ENCODE measurements around the gene TSPAN33. TPM values are rescaled to one million over a fixed set of nuclear protein-coding genes. Genes with fewer than 3 reads are reported as not detected.

The TSPAN33 gene
- total and polyA plus RNA-seq, 9 donors: 1.7 to 9.3 (median 6.0) TPM

DNA sequence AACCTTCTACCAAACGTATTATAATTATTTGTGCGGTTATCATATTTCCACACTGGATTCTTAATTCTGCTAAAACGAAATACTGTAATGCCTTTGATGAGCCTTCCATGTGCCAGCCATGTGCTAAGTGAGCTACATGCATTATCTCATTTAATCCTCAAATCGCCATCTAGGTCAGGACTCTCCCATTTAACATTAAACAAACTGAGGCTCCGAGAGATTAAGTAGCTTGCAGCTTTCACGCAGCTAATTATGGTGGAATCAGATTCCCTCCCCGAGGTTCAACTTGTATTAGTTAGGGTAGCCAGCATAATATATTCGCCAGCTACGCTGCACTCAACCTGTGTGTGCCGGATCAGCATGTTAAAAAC lies 798 bp upstream of the TSPAN33 start:
- intact Hi-C loops (cut with DNase I): no loop called here
- H3K4me3 ChIP-seq: no peak overlapping the region
- H3K9me3 ChIP-seq: no peaks in the 10 kb centered on the region
- H3K27me3 ChIP-seq: no peaks in the 10 kb centered on the region
- H3K4me1 ChIP-seq (ENCODE audit: insufficient read depth): peaks cover 13% of the 10 kb centered on the region
- WGBS, 3 donors: 31 to 45% (median 36%) methylated on average over 10 of the region's 10 CpGs
- no peak overlapping the region for H3K27ac ChIP-seq
- TF ChIP-seq CTCF (IDR thresholded peaks at IDR 0.05): no peak
- TF ChIP-seq POLR2A (IDR thresholded peaks at IDR 0.05): no peak
- no peak for TF ChIP-seq EP300 (IDR thresholded peaks at IDR 0.05)
- no peaks in the 10 kb centered on the region for H3K36me3 ChIP-seq
- DNase-seq: no peak

GRCh38 chr7:129144834-129145668 lies 544 bp downstream of the TSPAN33 start:
- no peak overlapping the region for H3K27ac ChIP-seq
- no peak for TF ChIP-seq POLR2A (IDR thresholded peaks at IDR 0.05)
- H3K27me3 ChIP-seq: no peaks in the 10 kb centered on the region
- H3K4me1 ChIP-seq (ENCODE audit: insufficient read depth): peaks cover 20% of the 10 kb centered on the region
- no peaks in the 10 kb centered on the region for H3K36me3 ChIP-seq
- WGBS, 3 donors: 6 to 11% (median 8%) methylated on average over 45 to 58 of the region's 58 CpGs
- no peak for DNase-seq
- peak overlapping the region; percentile 25 for H3K4me3 ChIP-seq
- no peaks in the 10 kb centered on the region for H3K9me3 ChIP-seq
- intact Hi-C loops (cut with DNase I): no loop called here

- Histone ChIP-seq H3K4me3 (no peak overlapping the region), H3K27me3 (no peaks in the 10 kb centered on the region), H3K27ac (no peak overlapping the region), H3K36me3 (no peaks in the 10 kb centered on the region), H3K9me3 (no peaks in the 10 kb centered on the region), H3K4me1 (ENCODE audit: insufficient read depth) (peaks cover 22% of the 10 kb centered on the region)
- intact Hi-C loops (cut with DNase I): no loop called here
- no peak for TF ChIP-seq CTCF (IDR thresholded peaks at IDR 0.05)
- no peak for TF ChIP-seq POLR2A (IDR thresholded peaks at IDR 0.05)
- TF ChIP-seq EP300 (IDR thresholded peaks at IDR 0.05): no peak
- DNase-seq: no peak
- 20 to 46% (median 23%) methylated on average over 8 of the region's 8 CpGs for WGBS, 3 donors
Observed at GRCh38 chr7:129146237-129146979, 1.9 kb downstream of the TSPAN33 start.

DNA sequence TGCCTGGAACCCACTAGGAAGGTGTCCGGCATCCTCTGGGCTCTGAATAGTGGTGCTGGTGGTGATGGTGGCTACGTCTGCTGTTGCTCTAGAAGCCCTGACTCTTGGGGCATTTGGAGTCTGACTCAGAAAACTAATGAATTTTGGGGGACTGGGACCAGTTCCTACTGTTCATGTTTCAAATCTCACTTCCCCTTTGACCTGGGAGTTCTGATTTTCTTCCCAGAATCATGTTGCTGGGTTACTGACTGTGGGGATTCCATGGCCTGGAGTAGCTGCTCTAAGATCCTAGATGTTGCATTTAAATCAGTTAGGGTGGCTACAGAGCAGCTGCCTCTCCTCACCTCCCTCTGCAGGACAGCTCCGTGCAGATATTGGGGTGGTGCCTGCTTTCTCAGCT lies 3.2 kb downstream of the TSPAN33 start:
- H3K27ac ChIP-seq: no peak overlapping the region
- no peak for DNase-seq
- intact Hi-C loops (cut with DNase I): no loop called here
- no peaks in the 10 kb centered on the region for H3K36me3 ChIP-seq
- TF ChIP-seq EP300 (IDR thresholded peaks at IDR 0.05) (no peak), POLR2A (IDR thresholded peaks at IDR 0.05) (no peak), CTCF (IDR thresholded peaks at IDR 0.05) (no peak)
- no peak overlapping the region for H3K4me3 ChIP-seq
- 50 to 64% (median 61%) methylated on average over 3 of the region's 3 CpGs for WGBS, 3 donors
- H3K27me3 ChIP-seq: no peaks in the 10 kb centered on the region
- H3K4me1 ChIP-seq (ENCODE audit: insufficient read depth): peaks cover 22% of the 10 kb centered on the region
- H3K9me3 ChIP-seq: no peaks in the 10 kb centered on the region

GRCh38 chr7:129149511-129149910 lies 5.0 kb downstream of the TSPAN33 start:
- Histone ChIP-seq H3K9me3 (no peaks in the 10 kb centered on the region), H3K27ac (no peak overlapping the region), H3K27me3 (no peaks in the 10 kb centered on the region), H3K4me3 (no peak overlapping the region), H3K36me3 (no peaks in the 10 kb centered on the region), H3K4me1 (ENCODE audit: insufficient read depth) (peaks cover 20% of the 10 kb centered on the region)
- intact Hi-C loops (cut with DNase I): no loop called here
- 41 to 58% (median 44%) methylated on average over 8 of the region's 8 CpGs for WGBS, 3 donors
- TF ChIP-seq POLR2A (IDR thresholded peaks at IDR 0.05) (no peak), CTCF (IDR thresholded peaks at IDR 0.05) (no peak), EP300 (IDR thresholded peaks at IDR 0.05) (no peak)
- DNase-seq: no peak
